Measurements from ENCODE around the gene SRSF9.

Gene SRSF9

GRCh38 chr12:120412421-120412820, 57.1 kb downstream of the SRSF9 start:
- Mint-ChIP-seq H3K27ac (no peak overlapping the region), H3K4me3 (no peak overlapping the region), H3K27me3 (peaks cover 12% of the 10 kb centered on the region), H3K9me3 (no peaks in the 10 kb centered on the region), H3K4me1 (no peaks in the 10 kb centered on the region)
- DNase-seq (no peak), ATAC-seq (no peak)

Data from stimulated activated naive CD8-positive, alpha-beta T cell treated with anti-CD3 and anti-CD28 coated beads, Interleukin-15, amount 100 ng/mL, for 72 hours (primary cell).